ENCODE results near the gene NKRF. TPM values are rescaled to one million over a fixed set of nuclear protein-coding genes. Genes with fewer than 3 reads are reported as not detected.

The NKRF gene
- total and polyA plus RNA-seq, 2 donors (not counting 1 experiment from before 2014, with no cell fraction given): 7.9 to 16.2 TPM

DNA sequence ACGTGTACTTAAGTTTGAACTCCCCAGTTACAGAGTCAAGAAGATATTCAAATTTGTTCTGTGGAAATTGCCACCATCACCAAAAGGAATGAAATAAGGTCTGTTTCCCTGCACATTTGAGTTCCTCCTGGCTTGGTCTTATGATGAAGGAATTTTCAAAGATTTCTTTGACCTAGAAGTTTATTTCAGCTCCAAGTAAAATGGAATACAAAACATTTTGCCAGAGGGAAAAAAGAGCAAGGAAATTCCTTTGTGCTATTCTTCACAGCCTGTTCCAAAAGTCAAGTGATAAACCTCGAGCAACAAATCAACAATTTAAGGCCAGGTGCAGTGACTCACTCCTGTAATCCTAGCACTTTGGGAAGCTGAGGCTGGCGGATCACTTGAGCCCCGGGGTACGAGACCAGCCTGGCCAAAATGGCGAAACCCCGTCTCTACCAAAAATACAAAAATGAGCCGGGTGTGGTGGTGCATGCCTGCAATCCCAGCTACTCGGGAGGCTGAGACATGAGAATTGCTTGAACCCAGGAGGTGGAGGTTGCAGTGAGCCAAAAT lies 3.4 kb downstream of the NKRF start:
- intact Hi-C loops (cut with micrococcal nuclease): no loop called here
- no peak for ATAC-seq (ENCODE audit: low read depth)

DNA sequence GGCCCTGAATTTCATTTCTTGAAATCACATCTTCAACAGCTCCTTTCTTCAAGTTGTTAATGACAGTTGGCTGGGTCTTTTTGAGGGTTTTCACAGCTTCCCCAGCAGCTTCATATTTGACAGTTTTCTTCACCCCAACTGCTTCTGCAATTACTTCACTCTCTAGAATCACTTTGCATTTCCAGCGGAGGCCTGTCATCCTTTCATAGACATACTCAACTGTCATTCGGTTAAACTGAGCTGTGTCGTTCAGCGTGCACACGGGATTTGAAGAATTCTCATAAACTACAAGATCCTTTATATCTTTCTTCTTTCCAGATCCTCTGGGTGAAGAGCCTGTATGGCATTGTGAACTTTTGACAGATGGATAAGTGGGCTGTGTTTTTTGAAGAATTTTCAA lies 16.4 kb downstream of the NKRF start:
- Histone ChIP-seq H3K27ac (ENCODE audit: low read length in 2 of 2) (no peak overlapping the region), H3K4me3 (ENCODE audit: control extremely low read depth in 1 of 5, extremely low read depth in 1 of 5, insufficient read depth in 1 of 5, low read depth in 2 of 5, low read length in 4 of 5) (no peak overlapping the region), H2AFZ (ENCODE audit: insufficient read depth, low read depth, low read length, poor library complexity, severe bottlenecking) (no peak overlapping the region), H3K36me3 (replicated peaks in 1 of 2; ENCODE audit: control extremely low read depth in 1 of 2, control insufficient read depth in 1 of 2, extremely low read depth in 1 of 2, insufficient read depth in 2 of 2, low read length in 1 of 2) (peaks cover 2 to 26% of the 10 kb centered on the region in 2 experiments), H3K4me2 (replicated peaks; ENCODE audit: low read depth, low read length, poor library complexity, severe bottlenecking) (no peak overlapping the region), H3K9ac (ENCODE audit: low read length) (no peak overlapping the region), H4K20me1 (ENCODE audit: control insufficient read depth, insufficient read depth, low read length, poor library complexity, severe bottlenecking) (no peaks in the 10 kb centered on the region), H3K9me3 (ENCODE audit: control extremely low read depth in 1 of 3, control insufficient read depth in 2 of 3, insufficient read depth in 1 of 3, low read length in 2 of 3) (no peaks in the 10 kb centered on the region), H3K79me2 (ENCODE audit: control insufficient read depth, insufficient read depth, low read length) (peaks cover 3% of the 10 kb centered on the region), H3K4me1 (ENCODE audit: control insufficient read depth in 2 of 2, insufficient read depth in 2 of 2, low read length in 2 of 2) (no peaks in the 10 kb centered on the region), H3K27me3 (replicated peaks in 1 of 4; ENCODE audit: control extremely low read depth in 1 of 4, control insufficient read depth in 3 of 4, insufficient read depth in 4 of 4, low read length in 3 of 4) (no peaks in the 10 kb centered on the region)
- no peak overlapping the region for H3K4me3 Mint-ChIP-seq
- no CpG with 5 or more reads among the region's 5 CpGs for WGBS (ENCODE audit: insufficient coverage)
- CTCF ChIA-PET: no interaction called here
- intact Hi-C loops (cut with micrococcal nuclease): loop anchor here (10.0 kb wide), 1 partner anchor 45 kb away; no protein-coding TSS in a partner anchor
- ATAC-seq (ENCODE audit: low read depth): no peak
- POLR2A ChIA-PET: no interaction called here
- DNase-seq: no peak
- TF ChIP-seq, protein P1, sequence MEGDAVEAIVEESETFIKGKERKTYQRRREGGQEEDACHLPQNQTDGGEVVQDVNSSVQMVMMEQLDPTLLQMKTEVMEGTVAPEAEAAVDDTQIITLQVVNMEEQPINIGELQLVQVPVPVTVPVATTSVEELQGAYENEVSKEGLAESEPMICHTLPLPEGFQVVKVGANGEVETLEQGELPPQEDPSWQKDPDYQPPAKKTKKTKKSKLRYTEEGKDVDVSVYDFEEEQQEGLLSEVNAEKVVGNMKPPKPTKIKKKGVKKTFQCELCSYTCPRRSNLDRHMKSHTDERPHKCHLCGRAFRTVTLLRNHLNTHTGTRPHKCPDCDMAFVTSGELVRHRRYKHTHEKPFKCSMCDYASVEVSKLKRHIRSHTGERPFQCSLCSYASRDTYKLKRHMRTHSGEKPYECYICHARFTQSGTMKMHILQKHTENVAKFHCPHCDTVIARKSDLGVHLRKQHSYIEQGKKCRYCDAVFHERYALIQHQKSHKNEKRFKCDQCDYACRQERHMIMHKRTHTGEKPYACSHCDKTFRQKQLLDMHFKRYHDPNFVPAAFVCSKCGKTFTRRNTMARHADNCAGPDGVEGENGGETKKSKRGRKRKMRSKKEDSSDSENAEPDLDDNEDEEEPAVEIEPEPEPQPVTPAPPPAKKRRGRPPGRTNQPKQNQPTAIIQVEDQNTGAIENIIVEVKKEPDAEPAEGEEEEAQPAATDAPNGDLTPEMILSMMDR (IDR thresholded peaks at IDR 0.05): no peak
- TF ChIP-seq EZH2 (IDR thresholded peaks at IDR 0.05; ENCODE audit: borderline replicate concordance, insufficient read depth, low read depth, low read length, poor library complexity, severe bottlenecking): no peak
- no peaks in the 10 kb centered on the region for H3K4me1 Mint-ChIP-seq
- H3K9me3 Mint-ChIP-seq (ENCODE audit: insufficient read depth): no peaks in the 10 kb centered on the region
- peak overlapping the region; percentile 50 for H3K27ac Mint-ChIP-seq
- no peaks in the 10 kb centered on the region for H3K27me3 Mint-ChIP-seq

More for the DNA sequence above, 3.4 kb downstream of the NKRF start:
- Histone ChIP-seq H3K27ac (ENCODE audit: low read length in 2 of 2) (peak overlapping the region in 1 of 2 donors; percentile 26), H3K36me3 (replicated peaks in 1 of 2; ENCODE audit: control extremely low read depth in 1 of 2, control insufficient read depth in 1 of 2, extremely low read depth in 1 of 2, insufficient read depth in 2 of 2, low read length in 1 of 2) (peaks cover 0 to 4% of the 10 kb centered on the region in 2 experiments), H3K27me3 (replicated peaks in 1 of 4; ENCODE audit: control extremely low read depth in 1 of 4, control insufficient read depth in 3 of 4, insufficient read depth in 4 of 4, low read length in 3 of 4) (no peaks in the 10 kb centered on the region), H3K9ac (ENCODE audit: low read length) (no peak overlapping the region), H4K20me1 (ENCODE audit: control insufficient read depth, insufficient read depth, low read length, poor library complexity, severe bottlenecking) (no peaks in the 10 kb centered on the region), H3K4me2 (replicated peaks; ENCODE audit: low read depth, low read length, poor library complexity, severe bottlenecking) (no peak overlapping the region), H3K79me2 (ENCODE audit: control insufficient read depth, insufficient read depth, low read length) (peaks cover 32% of the 10 kb centered on the region), H3K4me3 (ENCODE audit: control extremely low read depth in 1 of 5, extremely low read depth in 1 of 5, insufficient read depth in 1 of 5, low read depth in 2 of 5, low read length in 4 of 5) (no peak overlapping the region), H3K4me1 (ENCODE audit: control insufficient read depth in 2 of 2, insufficient read depth in 2 of 2, low read length in 2 of 2) (peaks cover 6 to 20% of the 10 kb centered on the region in 2 donors), H3K9me3 (ENCODE audit: control extremely low read depth in 1 of 3, control insufficient read depth in 2 of 3, insufficient read depth in 1 of 3, low read length in 2 of 3) (no peaks in the 10 kb centered on the region), H2AFZ (ENCODE audit: insufficient read depth, low read depth, low read length, poor library complexity, severe bottlenecking) (no peak overlapping the region)
- DNase-seq: no peak
- ChIA-PET CTCF (interaction anchor here (0.7 to 3.2 kb wide), 7 partner anchors 24 to 185 kb away, joined by 3 to 8 read pairs (median 4); no protein-coding TSS in a partner anchor), POLR2A (interaction anchor here (0.5 to 0.7 kb wide), 3 partner anchors 8 to 276 kb away, joined by 3 to 6 read pairs (median 4); no protein-coding TSS in a partner anchor)
- TF ChIP-seq, protein P1 (IDR thresholded peaks at IDR 0.05): no peak
- no peak for TF ChIP-seq EZH2 (IDR thresholded peaks at IDR 0.05; ENCODE audit: borderline replicate concordance, insufficient read depth, low read depth, low read length, poor library complexity, severe bottlenecking)
- Mint-ChIP-seq H3K4me3 (no peak overlapping the region), H3K4me1 (peaks cover 41% of the 10 kb centered on the region), H3K27me3 (no peaks in the 10 kb centered on the region), H3K27ac (no peak overlapping the region), H3K9me3 (ENCODE audit: insufficient read depth) (no peaks in the 10 kb centered on the region)
- 100% methylated on average over 1 of the region's 9 CpGs for WGBS (ENCODE audit: insufficient coverage)
